HepG2 (cell line): ENCODE measurements around the gene KIAA1755. TPM values are rescaled to one million over a fixed set of nuclear protein-coding genes. Genes with fewer than 3 reads are reported as not detected.

Experiments
- polyA plus RNA-seq, 8 experiments: library from polyadenylated mRNA; depleted of rRNA in 3 of 8; stranded (reverse) in 7 of 8; unstranded in 1 of 8; fragments of >200 nt; fragmentation: Illumina TruSeq in 4 of 8; extraction: Trizol in 4 of 8; gene quantifications; 2 replicates each; pipeline versions ENCODE4 v1.2.1 to v1.2.3, GENCODE V29; 2011 to 2016; ENCODE audit warnings: low read depth in 4 of 8, missing spikeins in 1 of 8, mixed read lengths in 1 of 8; ENCODE audit not compliant: insufficient read depth in 1 of 8
- total RNA-seq, 5 experiments: library from RNA; depleted of rRNA; stranded (reverse); fragments of >200 nt; fragmentation: Illumina TruSeq; extraction: Trizol; gene quantifications; 2 replicates each; pipeline ENCODE4 v1.2.3, GENCODE V29; 2016; ENCODE audit warnings: low read depth in 1 of 5
- TF ChIP-seq, protein P1 (sequence below): sonication (generic); formaldehyde crosslinking; IDR thresholded peaks from one replicate; pipeline ENCODE4 v1.5.1; 2020; ENCODE audit warnings: mild to moderate bottlenecking, missing genetic modification reagents; ENCODE audit errors: not compliant biosample characterization

Gene KIAA1755
- total and polyA plus RNA-seq, 2 of the 13 experiments (the other 11 are each of a cell fraction or from before 2014, with no cell fraction given): 0.04 TPM; not detected in 1

DNA sequence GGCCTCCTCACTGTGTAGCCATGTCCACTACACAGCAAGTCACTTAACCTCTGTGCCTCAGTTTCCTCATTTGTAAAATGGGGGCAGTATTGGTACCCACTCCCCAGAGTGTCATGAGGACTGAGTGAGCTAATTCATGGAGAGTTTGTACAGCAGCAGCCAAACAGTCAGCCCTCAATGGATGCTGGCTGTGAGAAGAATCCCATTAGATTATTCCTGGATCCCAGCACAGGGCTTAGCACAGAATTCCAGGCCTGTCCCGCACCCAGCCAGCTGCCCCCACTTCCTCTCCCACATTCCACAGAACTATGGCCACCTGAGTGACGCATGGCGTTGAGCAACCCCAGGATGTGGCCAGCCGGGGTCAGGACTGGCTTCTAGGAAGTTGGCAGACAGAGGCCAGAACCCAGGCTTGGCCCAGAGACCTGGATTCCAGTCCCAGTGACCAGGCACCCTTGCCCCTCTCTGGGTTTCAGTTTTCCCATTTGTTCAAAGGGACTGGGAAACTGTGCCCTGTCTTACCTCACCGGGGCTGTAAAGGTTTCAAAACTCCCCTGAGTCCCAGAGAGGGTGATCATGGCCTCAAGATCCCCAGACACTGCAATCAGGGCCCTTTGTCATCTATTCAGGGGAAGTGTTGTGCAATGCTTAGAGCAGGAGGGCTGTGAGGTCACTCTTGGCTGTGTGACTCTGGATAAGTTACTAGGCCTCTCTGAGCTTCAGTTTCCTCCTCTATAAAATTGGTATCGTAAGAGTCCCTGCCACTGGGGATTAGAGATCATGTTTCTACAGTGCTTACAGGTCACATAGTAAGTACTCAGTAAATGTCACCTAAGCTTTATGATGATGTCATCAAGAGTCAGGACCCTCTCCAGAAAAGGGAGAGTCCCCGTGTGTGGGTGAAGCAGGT, 92.4 kb downstream of the KIAA1755 start (continued):
- TF ChIP-seq, protein P1, sequence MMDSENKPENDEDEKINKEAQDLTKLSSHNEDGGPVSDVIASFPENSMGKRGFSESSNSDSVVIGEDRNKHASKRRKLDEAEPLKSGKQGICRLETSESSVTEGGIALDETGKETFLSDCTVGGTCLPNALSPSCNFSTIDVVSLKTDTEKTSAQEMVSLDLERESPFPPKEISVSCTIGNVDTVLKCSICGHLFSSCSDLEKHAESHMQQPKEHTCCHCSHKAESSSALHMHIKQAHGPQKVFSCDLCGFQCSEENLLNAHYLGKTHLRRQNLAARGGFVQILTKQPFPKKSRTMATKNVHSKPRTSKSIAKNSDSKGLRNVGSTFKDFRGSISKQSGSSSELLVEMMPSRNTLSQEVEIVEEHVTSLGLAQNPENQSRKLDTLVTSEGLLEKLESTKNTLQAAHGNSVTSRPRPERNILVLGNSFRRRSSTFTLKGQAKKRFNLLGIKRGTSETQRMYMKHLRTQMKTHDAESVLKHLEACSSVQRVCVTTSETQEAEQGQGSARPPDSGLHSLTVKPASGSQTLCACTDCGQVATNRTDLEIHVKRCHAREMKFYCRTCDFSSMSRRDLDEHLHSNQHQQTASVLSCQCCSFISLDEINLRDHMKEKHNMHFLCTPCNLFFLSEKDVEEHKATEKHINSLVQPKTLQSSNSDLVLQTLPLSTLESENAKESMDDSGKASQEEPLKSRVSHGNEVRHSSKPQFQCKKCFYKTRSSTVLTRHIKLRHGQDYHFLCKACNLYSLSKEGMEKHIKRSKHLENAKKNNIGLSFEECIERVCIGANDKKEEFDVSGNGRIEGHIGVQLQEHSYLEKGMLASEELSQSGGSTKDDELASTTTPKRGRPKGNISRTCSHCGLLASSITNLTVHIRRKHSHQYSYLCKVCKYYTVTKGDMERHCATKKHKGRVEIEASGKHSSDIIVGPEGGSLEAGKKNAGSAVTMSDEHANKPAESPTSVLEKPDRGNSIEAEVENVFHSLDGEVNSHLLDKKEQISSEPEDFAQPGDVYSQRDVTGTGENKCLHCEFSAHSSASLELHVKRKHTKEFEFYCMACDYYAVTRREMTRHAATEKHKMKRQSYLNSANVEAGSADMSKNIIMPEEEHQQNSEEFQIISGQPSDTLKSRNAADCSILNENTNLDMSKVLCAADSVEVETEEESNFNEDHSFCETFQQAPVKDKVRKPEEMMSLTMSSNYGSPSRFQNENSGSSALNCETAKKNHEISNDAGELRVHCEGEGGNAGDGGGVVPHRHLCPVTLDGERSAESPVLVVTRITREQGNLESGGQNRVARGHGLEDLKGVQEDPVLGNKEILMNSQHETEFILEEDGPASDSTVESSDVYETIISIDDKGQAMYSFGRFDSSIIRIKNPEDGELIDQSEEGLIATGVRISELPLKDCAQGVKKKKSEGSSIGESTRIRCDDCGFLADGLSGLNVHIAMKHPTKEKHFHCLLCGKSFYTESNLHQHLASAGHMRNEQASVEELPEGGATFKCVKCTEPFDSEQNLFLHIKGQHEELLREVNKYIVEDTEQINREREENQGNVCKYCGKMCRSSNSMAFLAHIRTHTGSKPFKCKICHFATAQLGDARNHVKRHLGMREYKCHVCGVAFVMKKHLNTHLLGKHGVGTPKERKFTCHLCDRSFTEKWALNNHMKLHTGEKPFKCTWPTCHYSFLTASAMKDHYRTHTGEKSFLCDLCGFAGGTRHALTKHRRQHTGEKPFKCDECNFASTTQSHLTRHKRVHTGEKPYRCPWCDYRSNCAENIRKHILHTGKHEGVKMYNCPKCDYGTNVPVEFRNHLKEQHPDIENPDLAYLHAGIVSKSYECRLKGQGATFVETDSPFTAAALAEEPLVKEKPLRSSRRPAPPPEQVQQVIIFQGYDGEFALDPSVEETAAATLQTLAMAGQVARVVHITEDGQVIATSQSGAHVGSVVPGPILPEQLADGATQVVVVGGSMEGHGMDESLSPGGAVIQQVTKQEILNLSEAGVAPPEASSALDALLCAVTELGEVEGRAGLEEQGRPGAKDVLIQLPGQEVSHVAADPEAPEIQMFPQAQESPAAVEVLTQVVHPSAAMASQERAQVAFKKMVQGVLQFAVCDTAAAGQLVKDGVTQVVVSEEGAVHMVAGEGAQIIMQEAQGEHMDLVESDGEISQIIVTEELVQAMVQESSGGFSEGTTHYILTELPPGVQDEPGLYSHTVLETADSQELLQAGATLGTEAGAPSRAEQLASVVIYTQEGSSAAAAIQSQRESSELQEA: no peak
- TF ChIP-seq, all 625 proteins: peak for 188
